ENCODE results near the gene RELL2.

GRCh38 chr5:141632650-141633049, 4.1 kb upstream of the RELL2 start:
- no peak for TF ChIP-seq CTCF (IDR thresholded peaks at IDR 0.05 in 4 of 5, conservative IDR thresholded peaks at IDR 0.05 in 1 of 5)
- no peak for TF ChIP-seq POLR2A (IDR thresholded peaks at IDR 0.05)
